Measurements from ENCODE around the gene KCNJ5.

GRCh38 chr11:128920666-128921065 lies 29.5 kb downstream of the KCNJ5 start:
- TF ChIP-seq BACH2 (CRISPR knock-in tag; IDR thresholded peaks at IDR 0.05; ENCODE audit: borderline replicate concordance) (no peak), PATZ1 (CRISPR knock-in tag; IDR thresholded peaks at IDR 0.05; ENCODE audit: borderline replicate concordance) (no peak), ISL1 (CRISPR knock-in tag; IDR thresholded peaks at IDR 0.05) (no peak), SNAI2 (CRISPR knock-in tag; IDR thresholded peaks at IDR 0.05) (no peak), ZC3H10 (CRISPR knock-in tag; IDR thresholded peaks at IDR 0.05) (no peak), PPARA (CRISPR knock-in tag; IDR thresholded peaks at IDR 0.05; ENCODE audit: borderline replicate concordance) (no peak), ZFP3 (CRISPR knock-in tag; IDR thresholded peaks at IDR 0.05) (no peak), CSDC2 (CRISPR knock-in tag; IDR thresholded peaks at IDR 0.05) (no peak), CSRNP3 (CRISPR knock-in tag; IDR thresholded peaks at IDR 0.05) (no peak), ARNTL (CRISPR knock-in tag; IDR thresholded peaks at IDR 0.05; ENCODE audit: borderline replicate concordance, low read depth) (no peak), CREB5 (CRISPR knock-in tag; IDR thresholded peaks at IDR 0.05; ENCODE audit: low read depth) (no peak)
